Endothelial cell of umbilical vein (primary cell): ENCODE results near the gene OLIG3. TPM values are rescaled to one million over a fixed set of nuclear protein-coding genes. Genes with fewer than 3 reads are reported as not detected.

Experiments used
- BruUV-seq: library from RNA; stranded (reverse); fragments of 400-500 nt; replicated peaks from 2 replicates; lab custom pipeline; 2021; lab: Mats Ljungman, UMichigan
- CTCF ChIA-PET: fragments of 300-600, 350-600 bp; sonication (Branson Sonifier 250); formaldehyde crosslinking; loops from one replicate; lab custom pipeline; 2021; ENCODE audit warnings: antibody characterized with exemption, inconsistent platforms; lab: Charles Lee
- POLR2A ChIA-PET: fragments of 300-600, 350-600 bp; sonication (Branson Sonifier 250); formaldehyde crosslinking; loops from one replicate; lab custom pipeline; 2021; ENCODE audit warnings: antibody characterized with exemption, inconsistent platforms; lab: Charles Lee
- DNase-seq: peaks from one replicate; pipeline ENCODE4 v3.0.0-alpha.2; 2011; ENCODE audit warnings: low read depth, low spot score
- FAIRE-seq: peaks from 2 replicates; lab custom pipeline; 2011; peaks lifted over from hg19 to GRCh38; lab: Jason Lieb, UNC
- H2AFZ ChIP-seq: 2 replicates; pipeline ENCODE4 v1.6.0; 2012; ENCODE audit warnings: low read depth, low read length, control low read depth, inconsistent platforms
- H3K27ac ChIP-seq: 2 replicates; pipeline ENCODE4 v1.5.1; 2011; ENCODE audit warnings: low read depth, mild to moderate bottlenecking, control low read depth, low read length, moderate library complexity; ENCODE audit not compliant: insufficient read depth
- H3K27me3 ChIP-seq, 2 experiments: 2 replicates each; pipeline versions ENCODE4 v1.6.0 to v1.6.1; 2011; ENCODE audit warnings: low read length in 2 of 2, mixed read lengths in 1 of 2; ENCODE audit not compliant: control insufficient read depth in 2 of 2, insufficient read depth in 2 of 2
- H3K36me3 ChIP-seq, 2 experiments: 2 replicates in 1 of 2; 3 replicates in 1 of 2; pipeline ENCODE4 v1.5.1; 2011; ENCODE audit warnings: low read length in 2 of 2, mild to moderate bottlenecking in 1 of 2, moderate library complexity in 1 of 2; ENCODE audit not compliant: control insufficient read depth in 2 of 2, insufficient read depth in 2 of 2; ENCODE audit errors: extremely low read depth in 1 of 2
- H3K4me1 ChIP-seq: 3 replicates; pipeline ENCODE4 v1.5.1; 2011; ENCODE audit warnings: mild to moderate bottlenecking, low read length; ENCODE audit not compliant: control insufficient read depth, insufficient read depth; ENCODE audit errors: extremely low read depth
- H3K4me2 ChIP-seq: 2 replicates; pipeline ENCODE4 v1.6.1; 2011; ENCODE audit warnings: low read length, control low read depth, mixed read lengths; ENCODE audit not compliant: insufficient read depth
- H3K4me3 ChIP-seq, 3 experiments: fragments of 200-600 bp in 1 of 3; sonication (generic), shearing (Covaris generic) in 1 of 3; replicated peaks in 1 of 3; 2 replicates each; pipeline ENCODE4 v1.5.1; 2011 to 2016; ENCODE audit warnings: control low read depth in 3 of 3, low read length in 3 of 3, mild to moderate bottlenecking in 2 of 3, inconsistent platforms in 1 of 3, low read depth in 1 of 3, moderate library complexity in 1 of 3; ENCODE audit not compliant: insufficient read depth in 1 of 3
- H3K79me2 ChIP-seq: 2 replicates; pipeline ENCODE4 v1.6.0; 2012; ENCODE audit warnings: low read length, inconsistent platforms; ENCODE audit not compliant: control insufficient read depth, insufficient read depth
- H3K9ac ChIP-seq: replicated peaks from 2 replicates; pipeline ENCODE3; 2011; ENCODE audit warnings: low read length, control low read depth; ENCODE audit not compliant: insufficient read depth; ENCODE audit errors: extremely low read depth
- H3K9me1 ChIP-seq: replicated peaks from 3 replicates; pipeline ENCODE4 v1.6.0; 2011; ENCODE audit warnings: mild to moderate bottlenecking, low read length; ENCODE audit not compliant: control insufficient read depth, insufficient read depth; ENCODE audit errors: extremely low read depth
- H3K9me3 ChIP-seq: replicated peaks from 2 replicates; pipeline ENCODE4 v1.5.1; 2012; ENCODE audit warnings: low read length, inconsistent platforms; ENCODE audit not compliant: control insufficient read depth, insufficient read depth
- H4K20me1 ChIP-seq: replicated peaks from 2 replicates; pipeline ENCODE3; 2011; ENCODE audit warnings: mild to moderate bottlenecking, low read length; ENCODE audit not compliant: control insufficient read depth, insufficient read depth; ENCODE audit errors: extremely low read depth
- CTCF ChIP-seq, 2 donors: IDR thresholded peaks; 1 replicate in 1 of 2; 2 replicates in 1 of 2; pipeline ENCODE4 v1.5.1; 2011; ENCODE audit warnings: low read length in 2 of 2, mild to moderate bottlenecking in 2 of 2, moderate library complexity in 2 of 2, control low read depth in 1 of 2, inconsistent platforms in 1 of 2, low read depth in 1 of 2; ENCODE audit not compliant: insufficient read depth in 1 of 2; ENCODE audit errors: extremely low read depth in 1 of 2
- EZH2 ChIP-seq: IDR thresholded peaks from 2 replicates; pipeline ENCODE4 v1.6.1; 2012; ENCODE audit warnings: borderline replicate concordance, low read depth, mild to moderate bottlenecking, moderate library complexity, low read length, inconsistent platforms; ENCODE audit not compliant: severe bottlenecking
- FOS ChIP-seq: IDR thresholded peaks from 2 replicates; pipeline ENCODE4 v1.6.1; 2011; ENCODE audit warnings: mild to moderate bottlenecking, low read length, moderate library complexity, borderline replicate concordance; ENCODE audit not compliant: insufficient read depth
- GATA2 ChIP-seq: IDR thresholded peaks from 2 replicates; pipeline ENCODE4 v1.7.0; 2011; ENCODE audit warnings: low read depth, mild to moderate bottlenecking, moderate library complexity, mixed read lengths, low read length; ENCODE audit not compliant: insufficient read length, insufficient read depth
- JUN ChIP-seq: IDR thresholded peaks from 2 replicates; pipeline ENCODE4 v1.6.1; 2011; ENCODE audit warnings: borderline replicate concordance, low read depth; ENCODE audit not compliant: insufficient read length, insufficient read depth
- MYC ChIP-seq: IDR thresholded peaks from one replicate; pipeline ENCODE4 v1.6.1; 2011; ENCODE audit warnings: mild to moderate bottlenecking, low read depth, low read length
- POLR2A ChIP-seq: IDR thresholded peaks from 2 replicates; pipeline ENCODE4 v1.6.1; 2012; ENCODE audit warnings: low read depth, mild to moderate bottlenecking, control low read depth, low read length
- POLR2AphosphoS5 ChIP-seq: IDR thresholded peaks from 2 replicates; pipeline ENCODE4 v1.6.1; 2012; ENCODE audit warnings: low read depth, mild to moderate bottlenecking, control low read depth, low read length, moderate library complexity; ENCODE audit not compliant: insufficient read depth
- dilution Hi-C: fragments of 300-500 bp; cut with MboI; formaldehyde crosslinking; loops from one replicate; pipeline ENCODE4 v1.15.0; 2019; ENCODE audit warnings: low sequenced_read_pairs; ENCODE audit not compliant: extremely low pct_ligation_motif_present
- intact Hi-C: fragments of 100-400 bp; cut with micrococcal nuclease; formaldehyde crosslinking; loops from one replicate; pipeline ENCODE4 v1.10.0; 2022
- polyA plus RNA-seq, 4 experiments: library from polyadenylated mRNA; depleted of rRNA in 3 of 4; stranded (reverse) in 3 of 4; unstranded in 1 of 4; fragments of >200 nt; gene quantifications; 2 replicates each; pipeline versions ENCODE4 v1.2.1 to v1.2.3, GENCODE V29; 2011 to 2012; ENCODE audit warnings: missing spikeins in 1 of 4
- total RNA-seq: library from RNA; stranded (reverse); gene quantifications from 2 replicates; pipeline ENCODE4 v1.2.3, GENCODE V29; 2021

The OLIG3 gene
- total and polyA plus RNA-seq, 2 donors (not counting 3 experiments of a cell fraction or from before 2014, with no cell fraction given) = not detected

GRCh38 chr6:137530404-137530803 is 36.2 kb upstream of the OLIG3 start:
- no TSS peak for BruUV-seq
- Histone ChIP-seq H3K4me1 (no peaks in the 10 kb centered on the region), H3K27me3 (no peaks in the 10 kb centered on the region), H4K20me1 (no peaks in the 10 kb centered on the region), H3K36me3 (no peaks in the 10 kb centered on the region), H3K9ac (no peak overlapping the region), H2AFZ (no peak overlapping the region), H3K4me2 (no peak overlapping the region), H3K27ac (no peak overlapping the region), H3K79me2 (no peaks in the 10 kb centered on the region), H3K4me3 (no peak overlapping the region), H3K9me1 (no peaks in the 10 kb centered on the region), H3K9me3 (no peaks in the 10 kb centered on the region)
- dilution Hi-C loops = no loop called here
- POLR2A ChIA-PET = no interaction called here
- intact Hi-C loops = no loop called here
- TF ChIP-seq FOS = no peak
- TF ChIP-seq GATA2 = no peak
- no peak for TF ChIP-seq CTCF (IDR thresholded peaks at IDR 0.05; ENCODE audit: extremely low read depth in 1 of 2, insufficient read depth in 1 of 2, low read depth in 1 of 2, low read length in 2 of 2)
- no peak for TF ChIP-seq MYC
- no peak for TF ChIP-seq POLR2A
- TF ChIP-seq POLR2AphosphoS5 = no peak
- TF ChIP-seq EZH2 = no peak
- no peak for TF ChIP-seq JUN
- FAIRE-seq = no peak
- no peak for DNase-seq
- CTCF ChIA-PET = no interaction called here
